Breast epithelium (tissue), 3 donors: ENCODE data around the gene DNASE1L3.

Experiments
- POLR2AphosphoS5 ChIP-seq, 3 donors: sonication (generic); formaldehyde crosslinking; IDR thresholded peaks; one replicate each; pipeline ENCODE4 v1.6.1; 2017; ENCODE audit warnings: antibody characterized with exemption in 3 of 3
- TF ChIP-seq, protein P1 (sequence below), 3 donors: fragments of 450-650 bp; IDR thresholded peaks; one replicate each; pipeline ENCODE4 v1.5.1; 2016 to 2017; ENCODE audit warnings: antibody characterized with exemption in 3 of 3, mild to moderate bottlenecking in 3 of 3, moderate library complexity in 3 of 3

DNA sequence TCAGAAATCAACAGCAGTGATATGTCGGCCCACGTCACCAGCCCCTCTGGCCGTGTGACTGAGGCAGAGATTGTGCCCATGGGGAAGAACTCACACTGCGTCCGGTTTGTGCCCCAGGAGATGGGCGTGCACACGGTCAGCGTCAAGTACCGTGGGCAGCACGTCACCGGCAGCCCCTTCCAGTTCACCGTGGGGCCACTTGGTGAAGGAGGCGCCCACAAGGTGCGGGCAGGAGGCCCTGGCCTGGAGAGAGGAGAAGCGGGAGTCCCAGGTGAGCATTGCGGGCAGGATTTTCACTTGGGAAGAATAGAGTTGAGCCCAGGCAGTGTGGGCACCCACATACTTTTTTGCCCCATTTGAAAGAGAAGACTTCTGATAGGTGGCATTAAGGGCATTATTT lies 57.4 kb downstream of the DNASE1L3 start:
- TF ChIP-seq POLR2AphosphoS5 (IDR thresholded peaks at IDR 0.05): no peak
- TF ChIP-seq, protein P1, sequence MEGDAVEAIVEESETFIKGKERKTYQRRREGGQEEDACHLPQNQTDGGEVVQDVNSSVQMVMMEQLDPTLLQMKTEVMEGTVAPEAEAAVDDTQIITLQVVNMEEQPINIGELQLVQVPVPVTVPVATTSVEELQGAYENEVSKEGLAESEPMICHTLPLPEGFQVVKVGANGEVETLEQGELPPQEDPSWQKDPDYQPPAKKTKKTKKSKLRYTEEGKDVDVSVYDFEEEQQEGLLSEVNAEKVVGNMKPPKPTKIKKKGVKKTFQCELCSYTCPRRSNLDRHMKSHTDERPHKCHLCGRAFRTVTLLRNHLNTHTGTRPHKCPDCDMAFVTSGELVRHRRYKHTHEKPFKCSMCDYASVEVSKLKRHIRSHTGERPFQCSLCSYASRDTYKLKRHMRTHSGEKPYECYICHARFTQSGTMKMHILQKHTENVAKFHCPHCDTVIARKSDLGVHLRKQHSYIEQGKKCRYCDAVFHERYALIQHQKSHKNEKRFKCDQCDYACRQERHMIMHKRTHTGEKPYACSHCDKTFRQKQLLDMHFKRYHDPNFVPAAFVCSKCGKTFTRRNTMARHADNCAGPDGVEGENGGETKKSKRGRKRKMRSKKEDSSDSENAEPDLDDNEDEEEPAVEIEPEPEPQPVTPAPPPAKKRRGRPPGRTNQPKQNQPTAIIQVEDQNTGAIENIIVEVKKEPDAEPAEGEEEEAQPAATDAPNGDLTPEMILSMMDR (IDR thresholded peaks at IDR 0.05): no peak
